ENCODE results near the gene MYOZ3. TPM values are rescaled to one million over a fixed set of nuclear protein-coding genes. Genes with fewer than 3 reads are reported as not detected.

MYOZ3 gene
- polyA plus RNA-seq, 1 experiment = 0.51 TPM

DNA sequence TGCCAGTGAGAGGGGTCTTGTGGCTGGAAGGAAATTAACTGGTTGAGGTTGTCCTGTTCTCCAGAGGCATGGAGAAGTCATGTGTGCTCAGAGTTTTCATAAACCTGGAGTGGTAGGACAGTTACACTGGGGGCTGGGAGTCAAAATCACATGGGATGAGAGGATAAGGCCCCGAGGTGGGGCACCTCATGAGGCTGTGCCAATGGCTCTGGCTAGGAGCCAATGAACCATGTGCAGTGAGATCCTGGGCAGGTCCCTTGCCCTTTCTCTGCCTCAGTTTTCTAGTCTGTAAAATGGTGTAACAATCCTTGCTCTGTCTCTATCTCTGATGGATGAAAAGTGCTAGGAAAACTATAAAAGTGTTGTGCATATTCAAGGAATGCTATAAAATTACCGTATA, 27.6 kb upstream of the MYOZ3 start:
- POLR2A ChIA-PET = no interaction called here
- Histone ChIP-seq H3K4me3 (ENCODE audit: low read depth, low read length) (no peak overlapping the region), H3K27ac (ENCODE audit: low read depth, low read length) (no peak overlapping the region), H3K9me3 (ENCODE audit: control insufficient read depth, insufficient read depth, low read length) (no peaks in the 10 kb centered on the region), H3K27me3 (ENCODE audit: control insufficient read depth, insufficient read depth, low read length) (no peaks in the 10 kb centered on the region)
- no peak for DNase-seq (ENCODE audit: low read depth, low spot score)
- CTCF ChIA-PET = no interaction called here
- TF ChIP-seq, protein P1, sequence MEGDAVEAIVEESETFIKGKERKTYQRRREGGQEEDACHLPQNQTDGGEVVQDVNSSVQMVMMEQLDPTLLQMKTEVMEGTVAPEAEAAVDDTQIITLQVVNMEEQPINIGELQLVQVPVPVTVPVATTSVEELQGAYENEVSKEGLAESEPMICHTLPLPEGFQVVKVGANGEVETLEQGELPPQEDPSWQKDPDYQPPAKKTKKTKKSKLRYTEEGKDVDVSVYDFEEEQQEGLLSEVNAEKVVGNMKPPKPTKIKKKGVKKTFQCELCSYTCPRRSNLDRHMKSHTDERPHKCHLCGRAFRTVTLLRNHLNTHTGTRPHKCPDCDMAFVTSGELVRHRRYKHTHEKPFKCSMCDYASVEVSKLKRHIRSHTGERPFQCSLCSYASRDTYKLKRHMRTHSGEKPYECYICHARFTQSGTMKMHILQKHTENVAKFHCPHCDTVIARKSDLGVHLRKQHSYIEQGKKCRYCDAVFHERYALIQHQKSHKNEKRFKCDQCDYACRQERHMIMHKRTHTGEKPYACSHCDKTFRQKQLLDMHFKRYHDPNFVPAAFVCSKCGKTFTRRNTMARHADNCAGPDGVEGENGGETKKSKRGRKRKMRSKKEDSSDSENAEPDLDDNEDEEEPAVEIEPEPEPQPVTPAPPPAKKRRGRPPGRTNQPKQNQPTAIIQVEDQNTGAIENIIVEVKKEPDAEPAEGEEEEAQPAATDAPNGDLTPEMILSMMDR (IDR thresholded peaks at IDR 0.05; ENCODE audit: low read depth, low read length) = no peak

DNA sequence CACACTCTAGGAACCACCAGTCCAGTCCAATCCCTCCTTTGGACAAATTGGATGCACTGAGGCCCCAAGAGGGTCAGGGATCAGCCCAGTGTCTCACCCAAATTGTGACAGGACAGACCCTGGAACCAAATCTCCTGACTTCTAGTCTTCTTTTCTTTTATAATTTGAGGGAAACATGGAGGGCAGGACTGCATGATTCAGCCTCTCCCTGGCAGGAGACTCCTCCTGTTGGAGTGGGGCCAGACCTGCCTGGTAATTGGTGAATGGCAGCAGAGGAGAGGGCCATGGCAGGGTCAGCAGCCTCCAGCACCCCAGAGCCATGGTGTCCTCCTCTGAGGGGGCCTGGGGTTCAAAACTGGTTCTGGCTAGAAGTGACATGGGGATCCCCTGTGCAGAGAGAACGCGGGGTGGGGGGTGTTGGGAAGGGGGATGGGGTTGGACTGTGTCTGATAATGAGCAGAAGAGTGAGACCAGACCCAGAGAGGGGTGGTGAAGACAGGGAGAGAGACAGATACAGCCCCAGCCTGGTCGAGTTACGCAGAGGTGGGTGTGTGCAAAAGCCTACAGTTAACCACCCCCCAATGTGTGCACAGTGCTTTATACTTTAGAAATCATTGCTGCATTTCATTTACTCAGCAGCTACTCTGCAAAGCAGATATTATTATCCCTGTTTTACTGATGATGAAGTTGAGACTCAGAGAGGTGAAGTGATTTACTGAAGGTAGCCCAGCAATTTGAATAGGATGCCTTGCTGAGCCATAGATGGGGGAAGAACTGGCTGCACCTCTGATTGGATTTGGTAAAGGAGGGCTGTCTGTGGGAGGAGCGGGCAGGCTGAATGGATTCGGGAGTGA, 24.4 kb upstream of the MYOZ3 start:
- TF ChIP-seq, protein P1 (IDR thresholded peaks at IDR 0.05; ENCODE audit: low read depth, low read length) = no peak
- CTCF ChIA-PET = interaction anchor here (0.7 kb wide), 1 partner anchor 161 kb away, joined by 3 read pairs; no protein-coding TSS in a partner anchor
- no peaks in the 10 kb centered on the region for H3K27me3 ChIP-seq (ENCODE audit: control insufficient read depth, insufficient read depth, low read length)
- H3K4me3 ChIP-seq (ENCODE audit: low read depth, low read length) = no peak overlapping the region
- H3K9me3 ChIP-seq (ENCODE audit: control insufficient read depth, insufficient read depth, low read length) = no peaks in the 10 kb centered on the region
- H3K27ac ChIP-seq (ENCODE audit: low read depth, low read length) = peak overlapping the region; percentile 77
- POLR2A ChIA-PET = interaction anchor here (1.4 kb wide), 1 partner anchor 54 kb away, joined by 7 read pairs; no protein-coding TSS in a partner anchor
- no peak for DNase-seq (ENCODE audit: low read depth, low spot score)

DNA sequence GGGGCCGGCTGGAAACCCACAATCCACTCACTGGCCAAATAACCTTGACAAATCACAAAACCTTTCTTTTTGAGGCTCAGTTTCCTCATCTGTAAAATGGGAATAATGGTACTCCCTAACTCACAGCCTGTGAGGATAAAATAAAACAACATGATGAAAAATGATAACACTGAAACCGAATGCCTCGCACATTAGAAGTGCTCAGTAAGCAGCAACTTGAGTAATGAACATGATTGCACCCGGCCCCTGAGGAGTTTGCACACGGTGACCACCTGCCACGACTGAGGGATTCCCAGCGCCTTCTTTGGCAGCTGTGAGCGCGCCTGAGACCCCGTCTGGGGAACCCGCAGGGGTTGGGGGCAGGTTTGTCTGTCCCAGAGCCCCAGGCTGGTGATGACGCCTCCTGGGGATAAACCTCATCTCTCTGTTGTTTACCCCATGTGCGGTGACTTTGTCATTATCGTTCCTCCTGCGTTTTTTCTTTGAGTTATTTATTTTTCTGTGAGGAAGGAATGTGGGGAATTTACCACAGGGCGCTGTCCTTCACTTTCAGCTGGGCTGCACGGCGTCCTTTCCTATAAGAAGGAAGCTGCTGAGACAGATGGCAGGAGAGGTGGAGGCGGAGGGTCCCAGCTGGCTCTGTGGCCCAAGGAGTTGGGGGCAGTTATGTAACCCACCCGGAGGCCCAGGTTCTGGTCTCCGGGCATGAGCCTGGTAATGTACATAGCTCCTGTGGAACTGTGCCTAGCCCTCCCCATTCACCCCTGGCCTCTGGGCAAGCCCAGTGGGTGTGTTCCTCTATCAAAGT, 23.6 kb upstream of the MYOZ3 start:
- ChIA-PET POLR2A (interaction anchor here (0.6 to 1.4 kb wide), 6 partner anchors 9 to 64 kb away, joined by 3 to 7 read pairs (median 4); no protein-coding TSS in a partner anchor), CTCF (interaction anchor here (1.3 kb wide), 1 partner anchor 17 kb away, joined by 3 read pairs; no protein-coding TSS in a partner anchor)
- Histone ChIP-seq H3K4me3 (ENCODE audit: low read depth, low read length) (no peak overlapping the region), H3K27me3 (ENCODE audit: control insufficient read depth, insufficient read depth, low read length) (no peaks in the 10 kb centered on the region), H3K9me3 (ENCODE audit: control insufficient read depth, insufficient read depth, low read length) (no peaks in the 10 kb centered on the region), H3K27ac (ENCODE audit: low read depth, low read length) (peak overlapping the region; percentile 77)
- TF ChIP-seq, protein P1 (IDR thresholded peaks at IDR 0.05; ENCODE audit: low read depth, low read length) = no peak
- DNase-seq (ENCODE audit: low read depth, low spot score) = peak; percentile 75

DNA sequence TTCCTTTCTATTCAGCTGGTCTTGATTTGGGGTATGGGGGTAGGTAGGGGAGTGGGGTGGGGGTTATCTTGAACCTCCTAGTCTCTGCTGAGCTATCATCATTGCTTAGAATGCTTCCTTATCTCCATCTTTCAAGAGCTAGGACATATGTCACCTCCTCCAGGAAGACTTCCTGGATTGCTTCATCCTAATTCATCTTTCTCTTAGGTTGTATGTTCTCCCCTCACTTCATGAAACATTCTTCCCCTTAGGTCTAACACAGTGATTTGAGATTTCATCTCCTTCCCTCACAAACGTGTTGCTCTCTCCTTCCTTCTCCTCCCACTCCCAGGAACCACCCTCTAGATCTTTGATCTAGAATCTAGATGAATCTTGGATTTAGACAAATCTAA, 23.0 kb upstream of the MYOZ3 start:
- peak overlapping the region; percentile 48 for H3K27ac ChIP-seq (ENCODE audit: low read depth, low read length)
- CTCF ChIA-PET = interaction anchor here (1.3 kb wide), 1 partner anchor 16 kb away, joined by 3 read pairs; no protein-coding TSS in a partner anchor
- no peak overlapping the region for H3K4me3 ChIP-seq (ENCODE audit: low read depth, low read length)
- DNase-seq (ENCODE audit: low read depth, low spot score) = no peak
- H3K27me3 ChIP-seq (ENCODE audit: control insufficient read depth, insufficient read depth, low read length) = no peaks in the 10 kb centered on the region
- TF ChIP-seq, protein P1 (IDR thresholded peaks at IDR 0.05; ENCODE audit: low read depth, low read length) = no peak
- no peaks in the 10 kb centered on the region for H3K9me3 ChIP-seq (ENCODE audit: control insufficient read depth, insufficient read depth, low read length)
- POLR2A ChIA-PET = interaction anchor here (0.6 to 1.4 kb wide), 7 partner anchors 9 to 65 kb away, joined by 3 to 7 read pairs (median 3); no protein-coding TSS in a partner anchor

Data from AG04450 (cell line).